Tibial nerve (tissue), 4 donors: ENCODE results near the gene KIF13A.

Experiments
- EP300 ChIP-seq, 2 donors: sonication (generic); formaldehyde crosslinking; IDR thresholded peaks; one replicate each; pipeline ENCODE4 v1.6.1; 2017; ENCODE audit warnings: antibody characterized with exemption in 2 of 2, mild to moderate bottlenecking in 1 of 2
- TF ChIP-seq, protein P1 (sequence below), 5 experiments: fragments of 200-600 bp in 3 of 5; fragments of 450-650 bp in 2 of 5; sonication (generic) in 3 of 5; IDR thresholded peaks; one replicate each; pipeline ENCODE4 v1.5.1; 2016 to 2019; ENCODE audit warnings: antibody characterized with exemption in 5 of 5, mild to moderate bottlenecking in 3 of 5, moderate library complexity in 2 of 5

- TF ChIP-seq, protein P1, sequence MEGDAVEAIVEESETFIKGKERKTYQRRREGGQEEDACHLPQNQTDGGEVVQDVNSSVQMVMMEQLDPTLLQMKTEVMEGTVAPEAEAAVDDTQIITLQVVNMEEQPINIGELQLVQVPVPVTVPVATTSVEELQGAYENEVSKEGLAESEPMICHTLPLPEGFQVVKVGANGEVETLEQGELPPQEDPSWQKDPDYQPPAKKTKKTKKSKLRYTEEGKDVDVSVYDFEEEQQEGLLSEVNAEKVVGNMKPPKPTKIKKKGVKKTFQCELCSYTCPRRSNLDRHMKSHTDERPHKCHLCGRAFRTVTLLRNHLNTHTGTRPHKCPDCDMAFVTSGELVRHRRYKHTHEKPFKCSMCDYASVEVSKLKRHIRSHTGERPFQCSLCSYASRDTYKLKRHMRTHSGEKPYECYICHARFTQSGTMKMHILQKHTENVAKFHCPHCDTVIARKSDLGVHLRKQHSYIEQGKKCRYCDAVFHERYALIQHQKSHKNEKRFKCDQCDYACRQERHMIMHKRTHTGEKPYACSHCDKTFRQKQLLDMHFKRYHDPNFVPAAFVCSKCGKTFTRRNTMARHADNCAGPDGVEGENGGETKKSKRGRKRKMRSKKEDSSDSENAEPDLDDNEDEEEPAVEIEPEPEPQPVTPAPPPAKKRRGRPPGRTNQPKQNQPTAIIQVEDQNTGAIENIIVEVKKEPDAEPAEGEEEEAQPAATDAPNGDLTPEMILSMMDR (IDR thresholded peaks at IDR 0.05), result no peak
- peak in 1 of 2 donors; percentile 90 for TF ChIP-seq EP300 (IDR thresholded peaks at IDR 0.05)
Measured at GRCh38 chr6:17907406-17908229, 79.8 kb downstream of the KIF13A start.
